ENCODE measurements around the gene PLEKHB2. TPM values are rescaled to one million over a fixed set of nuclear protein-coding genes. Genes with fewer than 3 reads are reported as not detected.

PLEKHB2 gene
- total RNA-seq, 3 donors from 2014 or later: 73.8 to 129 (median 124) TPM

DNA sequence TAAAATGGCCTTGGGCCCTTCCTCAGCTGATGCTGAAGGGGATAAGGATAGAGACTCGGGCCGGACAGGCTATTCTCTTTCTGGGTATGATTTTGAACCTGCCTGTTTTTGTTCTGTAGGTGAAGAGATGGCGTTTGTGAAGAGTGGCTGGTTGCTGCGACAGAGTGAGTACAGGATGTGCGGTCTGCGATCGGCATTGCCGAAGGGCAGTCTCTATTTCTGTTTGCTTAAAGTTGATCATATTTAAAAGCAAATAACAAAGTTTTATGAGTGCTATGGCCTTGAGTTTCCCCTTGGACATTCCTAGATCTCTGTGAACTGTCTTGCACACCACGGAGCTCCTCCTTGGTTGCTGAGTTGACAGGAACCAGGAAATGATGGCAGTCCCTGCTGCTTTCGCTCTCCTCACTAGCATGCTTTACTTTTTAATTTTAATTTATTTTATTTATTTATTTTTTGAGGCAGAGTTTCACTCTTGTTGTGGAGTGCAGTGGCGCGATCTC lies 15.7 kb downstream of the PLEKHB2 start:
- ATAC-seq (peak; percentile 88), DNase-seq (peak in 1 of 3 donors; percentile 19)
- intact Hi-C loops (cut with DNase I, micrococcal nuclease): no loop called here
- no peak for TF ChIP-seq CTCF (IDR thresholded peaks at IDR 0.05)
- Histone ChIP-seq H3K36me3 (ENCODE audit: low read depth) (peaks cover 2% of the 10 kb centered on the region), H3K4me3 (no peak overlapping the region), H3K4me1 (ENCODE audit: low read depth) (peaks cover 3% of the 10 kb centered on the region), H3K9me3 (no peaks in the 10 kb centered on the region)

DNA sequence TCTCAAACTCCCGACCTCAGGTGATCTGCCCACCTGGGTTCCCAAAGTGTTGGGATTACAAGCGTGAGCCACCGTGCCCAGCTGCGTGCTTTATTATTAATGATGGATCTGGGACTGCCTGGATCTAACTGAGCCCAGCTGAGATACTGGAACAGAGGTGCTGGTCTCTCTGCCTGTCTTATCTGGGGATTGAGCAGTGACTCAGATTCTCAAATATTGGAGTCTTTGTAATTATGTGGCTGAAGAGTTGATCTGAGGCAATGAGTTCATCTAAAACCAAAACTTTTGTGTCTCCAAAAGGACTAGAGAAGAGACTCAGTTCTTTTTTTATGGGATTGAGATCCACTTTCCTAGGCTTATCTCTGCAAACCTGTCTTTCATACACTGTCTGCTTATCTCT lies 16.3 kb downstream of the PLEKHB2 start:
- Histone ChIP-seq H3K4me3 (no peak overlapping the region), H3K4me1 (ENCODE audit: low read depth) (peaks cover 3% of the 10 kb centered on the region), H3K36me3 (ENCODE audit: low read depth) (peaks cover 3% of the 10 kb centered on the region), H3K9me3 (no peaks in the 10 kb centered on the region)
- intact Hi-C loops (cut with DNase I, micrococcal nuclease): no loop called here
- no peak for ATAC-seq
- DNase-seq: no peak
- TF ChIP-seq CTCF (IDR thresholded peaks at IDR 0.05): no peak

DNA sequence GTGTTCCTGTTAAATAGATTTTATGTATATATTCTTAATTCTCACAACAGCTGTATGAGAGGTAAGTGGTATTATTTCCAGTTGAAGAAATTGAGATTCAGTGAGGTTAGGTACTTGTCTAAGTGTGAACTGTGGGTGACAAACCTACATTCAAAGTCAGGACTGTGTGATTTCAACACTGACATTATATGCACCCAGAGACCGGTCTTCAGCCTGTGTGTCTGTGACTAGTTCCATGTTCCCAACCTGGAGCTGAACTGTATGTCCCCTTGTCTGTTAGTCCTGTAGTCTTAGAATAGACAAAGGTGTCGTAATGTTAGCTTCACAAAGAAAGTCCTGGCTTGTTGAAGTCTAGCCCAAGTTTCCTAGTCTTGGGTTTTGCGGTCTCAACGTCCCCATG lies 17.4 kb downstream of the PLEKHB2 start:
- intact Hi-C loops (cut with DNase I, micrococcal nuclease): no loop called here
- ATAC-seq: no peak

DNA sequence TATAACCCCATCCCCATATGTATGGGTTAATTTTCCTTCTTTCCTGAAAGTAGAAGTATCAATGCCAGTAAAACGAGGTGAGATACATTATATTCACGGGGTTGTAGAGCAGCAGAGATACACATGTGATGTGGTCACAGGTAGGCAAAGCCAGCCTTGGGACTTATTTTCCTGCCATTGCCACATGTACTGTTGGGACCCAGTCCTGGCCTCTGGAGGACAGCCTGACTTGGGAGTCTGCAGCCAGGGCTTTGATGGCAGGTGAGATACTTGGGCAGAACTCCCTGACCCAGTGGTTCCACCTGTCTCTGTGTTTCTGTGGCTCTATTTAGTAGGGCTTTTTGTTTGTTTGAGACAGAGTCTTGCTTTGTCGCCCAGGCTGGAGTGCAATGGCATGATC lies 18.1 kb downstream of the PLEKHB2 start:
- intact Hi-C loops (cut with DNase I, micrococcal nuclease): no loop called here
- peaks cover 3% of the 10 kb centered on the region for H3K4me1 ChIP-seq (ENCODE audit: low read depth)
- H3K9me3 ChIP-seq: no peaks in the 10 kb centered on the region
- DNase-seq (no peak), ATAC-seq (no peak)
- peaks cover 3% of the 10 kb centered on the region for H3K36me3 ChIP-seq (ENCODE audit: low read depth)
- no peak for TF ChIP-seq CTCF (IDR thresholded peaks at IDR 0.05)
- H3K4me3 ChIP-seq: no peak overlapping the region

More for the DNA sequence above, 17.4 kb downstream of the PLEKHB2 start:
- Histone ChIP-seq H3K4me3 (no peak overlapping the region), H3K9me3 (no peaks in the 10 kb centered on the region), H3K36me3 (ENCODE audit: low read depth) (peaks cover 3% of the 10 kb centered on the region), H3K4me1 (ENCODE audit: low read depth) (peaks cover 3% of the 10 kb centered on the region)
- no peak for TF ChIP-seq CTCF (IDR thresholded peaks at IDR 0.05)
- no peak for DNase-seq

DNA sequence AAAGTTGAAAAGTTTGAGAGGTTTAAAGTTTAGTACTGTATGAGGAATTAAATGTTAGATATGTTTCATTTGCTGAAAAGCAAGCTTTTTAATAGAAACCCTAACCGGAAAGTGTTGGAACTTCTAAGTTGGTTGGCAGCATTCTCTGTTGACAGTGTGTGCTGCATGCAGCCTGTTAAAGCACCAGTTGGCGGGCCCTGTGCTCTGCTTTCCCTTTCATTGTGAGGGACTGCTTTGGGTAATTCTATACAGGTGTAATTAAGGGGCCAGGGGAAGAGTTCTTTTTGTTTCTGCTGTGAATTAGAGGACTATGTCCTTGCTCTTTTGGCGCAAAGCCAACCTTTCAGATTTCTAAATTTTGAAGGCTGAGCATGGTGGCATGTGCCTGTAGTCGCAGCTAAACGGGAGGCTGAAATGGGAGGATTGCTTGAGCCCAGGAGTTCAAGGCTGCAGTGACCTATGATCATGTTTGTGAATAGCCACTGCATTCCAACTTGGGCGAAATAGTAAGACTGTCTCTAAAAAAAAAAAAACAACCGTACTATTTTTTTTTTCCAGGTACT lies 20.1 kb downstream of the PLEKHB2 start:
- H3K4me1 ChIP-seq (ENCODE audit: low read depth): no peaks in the 10 kb centered on the region

More for the DNA sequence above, 20.1 kb downstream of the PLEKHB2 start:
- Histone ChIP-seq H3K9me3 (peaks cover 3% of the 10 kb centered on the region), H3K36me3 (ENCODE audit: low read depth) (peaks cover 3% of the 10 kb centered on the region), H3K4me3 (no peak overlapping the region)
- TF ChIP-seq CTCF (IDR thresholded peaks at IDR 0.05): no peak
- no peak for DNase-seq
- no peak for ATAC-seq
- intact Hi-C loops (cut with DNase I, micrococcal nuclease): no loop called here
